HTERT RPE-1 (cell line): ENCODE results near the gene ABCG2.

ENCODE experiments used
- in situ Hi-C: fragments of 300-500 bp; cut with MboI; formaldehyde crosslinking; loops from 4 replicates; pipeline ENCODE4 v1.14.3; 2020; ENCODE audit warnings: low sequenced_read_pairs

ABCG2 gene

GRCh38 chr4:88077911-88078524 is 80.4 kb downstream of the ABCG2 start:
- in situ Hi-C loops: no loop called here

DNA sequence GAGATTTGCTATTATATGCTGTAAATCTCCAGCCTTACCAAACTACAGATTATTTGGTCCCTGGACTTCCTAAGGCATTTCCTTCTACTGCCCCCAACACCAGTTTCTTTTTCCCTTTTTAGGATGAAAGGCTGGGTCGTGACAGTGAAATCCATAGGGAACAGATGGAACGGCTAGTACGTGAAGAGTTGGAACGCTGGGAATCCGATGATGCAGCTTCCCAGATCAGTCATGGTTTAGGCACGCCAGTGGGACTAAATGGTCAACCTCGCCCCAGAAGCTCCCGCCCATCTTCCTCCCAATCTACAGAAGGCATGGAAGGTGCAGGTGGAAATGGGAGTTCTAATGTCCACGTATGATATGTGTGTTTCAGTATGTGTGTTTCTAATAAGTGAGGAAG is 83.1 kb downstream of the ABCG2 start:
- in situ Hi-C loops: no loop called here

- in situ Hi-C loops: no loop called here
Measured at GRCh38 chr4:88070031-88070430, 88.4 kb downstream of the ABCG2 start.

GRCh38 chr4:88064410-88064809 is 94.0 kb downstream of the ABCG2 start:
- in situ Hi-C loops: no loop called here

GRCh38 chr4:88063634-88064296 is 94.7 kb downstream of the ABCG2 start:
- in situ Hi-C loops: no loop called here

- in situ Hi-C loops: no loop called here
Measured at GRCh38 chr4:88062843-88063242, 95.6 kb downstream of the ABCG2 start.

DNA sequence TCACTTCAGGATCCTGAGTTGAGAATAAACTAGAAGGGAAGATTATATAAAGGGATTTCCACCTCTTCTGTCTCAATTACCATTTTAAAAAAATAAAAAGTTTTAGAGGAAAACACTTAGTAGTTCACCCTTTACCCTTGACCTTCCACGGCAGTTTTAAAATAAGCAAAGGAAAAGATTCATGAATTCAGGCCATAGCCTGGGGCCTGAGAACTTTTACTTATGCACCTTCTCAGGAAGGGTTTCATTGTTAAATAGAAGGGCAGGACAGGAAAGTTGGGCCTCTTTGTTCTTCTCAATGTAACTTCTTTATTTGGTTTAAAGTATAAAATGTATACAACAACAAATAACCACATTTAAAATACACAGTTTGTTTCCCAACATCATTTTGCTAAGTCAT is 96.1 kb downstream of the ABCG2 start:
- in situ Hi-C loops: no loop called here

- in situ Hi-C loops: no loop called here
Measured at GRCh38 chr4:88060431-88060830, 98.0 kb downstream of the ABCG2 start.

- in situ Hi-C loops: no loop called here
Measured at GRCh38 chr4:88059766-88060165, 98.7 kb downstream of the ABCG2 start.

DNA sequence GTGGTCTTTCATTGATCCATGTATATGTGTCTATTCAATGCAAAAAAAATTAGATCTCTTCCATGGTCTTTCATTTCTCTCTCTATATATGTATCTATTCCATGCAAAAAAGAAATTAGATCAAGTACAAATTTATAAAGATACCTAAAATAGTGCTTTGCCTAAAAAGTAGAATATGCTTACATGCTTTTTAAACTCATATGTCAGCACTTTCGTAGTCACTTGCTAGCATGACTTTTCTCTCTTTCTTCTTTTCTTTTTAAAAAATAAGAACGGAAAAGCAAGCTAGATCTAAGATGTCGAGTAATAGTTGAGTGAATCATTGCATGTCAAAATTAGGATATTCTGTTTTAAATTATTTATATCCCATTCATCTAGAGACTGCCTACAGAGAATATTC is 100.1 kb downstream of the ABCG2 start:
- in situ Hi-C loops: no loop called here

DNA sequence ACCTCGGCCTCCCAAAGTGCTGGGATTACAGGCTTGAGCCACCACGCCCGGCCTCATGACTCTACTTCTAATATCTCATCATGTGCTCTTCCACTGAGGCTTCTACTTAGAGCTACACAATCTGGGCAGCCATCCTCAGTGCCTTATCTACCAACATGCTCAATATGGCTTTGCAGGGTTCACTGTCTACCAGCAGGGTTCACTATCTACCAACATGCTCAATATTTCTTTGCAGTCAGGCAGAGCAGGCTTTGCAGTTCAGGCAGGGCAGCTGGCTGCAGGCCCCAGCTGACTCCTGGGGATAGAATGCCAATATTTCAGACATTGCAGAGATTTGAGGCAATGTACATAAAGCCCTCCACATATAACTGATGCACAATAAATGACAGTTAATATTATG is 103.5 kb downstream of the ABCG2 start:
- in situ Hi-C loops: no loop called here

DNA sequence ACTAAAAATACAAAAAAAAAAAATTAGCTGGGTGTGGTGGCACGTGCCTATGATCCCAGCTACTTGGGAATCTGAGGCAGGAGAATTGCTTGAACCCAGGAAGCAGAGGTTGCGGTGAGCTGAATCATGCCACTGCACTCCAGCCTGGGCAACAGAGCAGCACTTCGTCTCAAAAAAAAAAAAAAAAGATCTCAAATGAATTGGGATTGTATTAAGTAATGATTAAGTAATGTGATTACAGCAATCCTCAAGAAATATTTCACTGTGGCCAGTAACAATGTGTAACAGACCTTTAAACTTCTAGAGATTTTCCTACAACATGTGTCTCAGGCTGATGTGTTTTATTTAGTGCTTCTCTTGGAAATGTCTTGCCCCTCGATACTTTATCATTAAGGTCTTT is 104.2 kb downstream of the ABCG2 start:
- in situ Hi-C loops: no loop called here

DNA sequence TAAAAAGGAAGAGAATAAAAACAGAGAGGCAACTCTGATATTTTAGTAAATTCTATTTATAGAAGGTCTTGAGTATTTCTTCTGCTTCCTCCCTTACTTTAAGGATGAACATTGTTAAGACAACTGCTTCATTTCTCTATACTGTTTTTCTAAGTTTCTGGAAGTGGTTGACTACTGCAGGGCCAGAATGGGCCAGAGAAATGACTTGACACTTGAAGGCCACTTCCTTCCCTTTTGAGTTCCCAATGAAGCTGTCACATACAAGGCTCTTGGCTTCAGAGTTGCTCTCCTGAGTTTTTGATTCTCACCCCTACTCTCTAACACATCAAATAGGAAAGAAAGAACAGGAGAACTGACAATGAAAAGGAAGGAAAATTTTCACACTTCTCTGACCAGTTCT is 113.4 kb downstream of the ABCG2 start:
- in situ Hi-C loops: no loop called here

DNA sequence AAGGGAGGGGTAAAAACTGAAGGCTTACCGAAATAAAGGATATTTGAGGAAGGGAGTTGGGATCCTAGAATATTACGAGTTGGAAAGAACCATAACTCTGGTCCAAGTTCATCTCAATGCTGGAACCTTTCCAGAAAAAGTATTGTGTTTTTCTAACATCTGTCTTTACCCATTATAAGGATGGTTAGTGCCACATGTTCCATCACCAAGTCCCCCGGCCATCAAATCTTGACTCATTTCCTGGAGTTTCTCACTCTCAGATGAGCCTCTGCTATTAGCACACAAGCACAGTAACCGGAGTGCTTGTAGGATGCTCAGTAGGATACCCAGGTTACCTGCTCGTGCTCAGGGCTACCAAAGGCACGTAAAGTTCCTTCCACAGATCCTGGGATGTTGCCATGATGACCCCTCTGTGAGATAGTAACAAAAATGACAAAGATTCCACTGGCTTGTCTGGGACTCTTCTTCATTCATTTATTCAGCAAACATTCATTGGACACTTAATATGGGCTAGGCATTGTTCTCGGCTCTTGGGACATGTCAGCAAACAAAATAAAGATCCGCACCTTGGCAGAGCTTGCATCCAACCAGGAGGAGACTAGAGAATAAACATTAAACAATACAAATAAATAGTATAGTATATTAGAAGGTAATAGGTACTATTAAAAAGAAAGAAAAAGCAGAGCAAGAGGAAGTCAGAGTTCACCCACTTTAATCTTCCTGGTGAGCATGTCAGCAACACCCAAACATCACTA is 114.7 kb downstream of the ABCG2 start:
- in situ Hi-C loops: no loop called here

GRCh38 chr4:88043001-88043400 is 115.4 kb downstream of the ABCG2 start:
- in situ Hi-C loops: no loop called here

GRCh38 chr4:88041626-88042025 is 116.8 kb downstream of the ABCG2 start:
- in situ Hi-C loops: no loop called here

DNA sequence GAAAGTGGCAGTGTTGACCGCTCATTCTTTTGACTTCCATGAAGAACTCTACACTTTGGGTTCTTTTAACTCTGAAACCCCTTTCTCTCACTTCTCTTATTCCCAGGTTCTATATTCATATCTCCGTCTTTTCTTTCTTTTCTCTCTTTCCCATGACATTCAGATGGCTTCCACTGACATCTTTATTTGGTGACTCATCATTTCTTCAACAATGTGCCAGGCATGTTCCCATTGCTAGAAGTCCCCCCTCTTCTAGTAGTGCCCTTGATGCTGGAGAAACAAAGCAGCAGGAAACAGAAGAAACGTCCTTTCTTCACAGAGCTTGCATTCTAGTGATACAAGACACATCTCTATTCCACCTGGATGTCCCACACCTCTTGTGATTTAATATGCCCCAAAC is 117.7 kb downstream of the ABCG2 start:
- in situ Hi-C loops: no loop called here
